GM12878 (cell line): Measurements from ENCODE around the gene PRKAG2. TPM values are rescaled to one million over a fixed set of nuclear protein-coding genes. Genes with fewer than 3 reads are reported as not detected.

ENCODE experiments used
- ATF3 ChIP-seq: IDR thresholded peaks from 2 replicates; pipeline ENCODE4 v1.6.1; 2011; ENCODE audit warnings: low read depth, mild to moderate bottlenecking, low read length, moderate library complexity, borderline replicate concordance; ENCODE audit errors: extremely low read depth
- EZH2 ChIP-seq: IDR thresholded peaks from 2 replicates; pipeline ENCODE4 v1.6.1; 2012; ENCODE audit warnings: low read depth, mild to moderate bottlenecking, control low read depth, inconsistent platforms, low read length, borderline replicate concordance; ENCODE audit not compliant: control insufficient read depth
- GATAD2B ChIP-seq: fragments of 450-650 bp; conservative IDR thresholded peaks from 2 replicates; pipeline ENCODE4 v1.6.1; 2017; ENCODE audit warnings: low read depth, mild to moderate bottlenecking, moderate library complexity
- LARP7 ChIP-seq: fragments of 450-650 bp; IDR thresholded peaks from 2 replicates; pipeline ENCODE4 v1.6.1; 2017; ENCODE audit warnings: mild to moderate bottlenecking
- SMAD1 ChIP-seq: fragments of 450-650 bp; IDR thresholded peaks from 2 replicates; pipeline ENCODE4 v1.6.1; 2018; ENCODE audit warnings: mild to moderate bottlenecking, low read depth; ENCODE audit not compliant: partially characterized antibody
- ZBTB4 ChIP-seq: fragments of 450-650 bp; formaldehyde crosslinking; IDR thresholded peaks from 2 replicates; pipeline ENCODE4 v1.4.0; 2022; ENCODE audit warnings: mild to moderate bottlenecking, moderate library complexity
- ZBTB40 ChIP-seq: fragments of 450-650 bp; IDR thresholded peaks from 2 replicates; pipeline ENCODE4 v1.6.1; 2016; ENCODE audit warnings: mild to moderate bottlenecking, moderate library complexity, borderline replicate concordance
- ZNF622 ChIP-seq: fragments of 450-650 bp; IDR thresholded peaks from 2 replicates; pipeline ENCODE4 v1.6.1; 2017; ENCODE audit warnings: mild to moderate bottlenecking, inconsistent platforms
- polyA plus RNA-seq, 11 experiments: library from polyadenylated mRNA; depleted of rRNA in 4 of 11; unstranded in 6 of 11; stranded (reverse) in 5 of 11; fragments of >200 nt; fragmentation: Nextera tagmentation in 4 of 11; fragmentation: Illumina TruSeq in 1 of 11; extraction: Ambion mirVana in 4 of 11; extraction: Trizol in 1 of 11; gene quantifications; 1 replicate in 1 of 11; 2 replicates in 10 of 11; pipeline versions ENCODE4 v1.2.1 to v1.2.3, GENCODE V29; 2011 to 2016; ENCODE audit warnings: inconsistent platforms in 2 of 11, missing spikeins in 2 of 11, low read depth in 1 of 11
- total RNA-seq, 4 experiments: library from RNA; depleted of rRNA in 3 of 4; stranded (reverse); fragments of >200 nt in 3 of 4; fragmentation: Illumina TruSeq in 1 of 4; extraction: Trizol in 1 of 4; gene quantifications; 2 replicates each; pipeline versions ENCODE4 v1.2.1 to v1.2.3, GENCODE V29; 2013 to 2021

PRKAG2 gene
- total and polyA plus RNA-seq, 10 of the 15 experiments (the other 5 are each of a cell fraction or from before 2014, with no cell fraction given) = 3.4 to 8.9 (median 6.8) TPM

GRCh38 chr7:151741585-151741984, 135.3 kb downstream of the PRKAG2 start (continued):
- no peak for TF ChIP-seq LARP7
- TF ChIP-seq SMAD1 = no peak
- no peak for TF ChIP-seq ZBTB4
- no peak for TF ChIP-seq GATAD2B
- no peak for TF ChIP-seq EZH2
- no peak for TF ChIP-seq ZNF622
- TF ChIP-seq ATF3 = no peak
- no peak for TF ChIP-seq ZBTB40
- TF ChIP-seq, all 136 proteins: peak for 0
